HUES48 (cell line): Measurements from ENCODE around the gene LRRC15.

Experiments
- H3K27ac ChIP-seq: one replicate; pipeline ENCODE4 v1.7.0; 2013; ENCODE audit warnings: low read depth, low read length, inconsistent platforms
- H3K27me3 ChIP-seq: 2 replicates; pipeline ENCODE4 v1.6.1; 2013; ENCODE audit warnings: mild to moderate bottlenecking, low read length; ENCODE audit not compliant: control insufficient read depth, insufficient read depth
- H3K36me3 ChIP-seq: 2 replicates; pipeline ENCODE4 v1.6.1; 2013; ENCODE audit warnings: low read length; ENCODE audit not compliant: control insufficient read depth, insufficient read depth
- H3K4me1 ChIP-seq: 2 replicates; pipeline ENCODE4 v1.6.1; 2013; ENCODE audit warnings: mild to moderate bottlenecking, low read length; ENCODE audit not compliant: control insufficient read depth, insufficient read depth
- H3K4me3 ChIP-seq: 2 replicates; pipeline ENCODE4 v1.5.1; 2013; ENCODE audit warnings: mild to moderate bottlenecking, low read depth, low read length
- H3K9ac ChIP-seq: 2 replicates; pipeline ENCODE4 v1.6.1; 2013; ENCODE audit warnings: mild to moderate bottlenecking, low read depth, low read length, moderate library complexity
- H3K9me3 ChIP-seq: 2 replicates; pipeline ENCODE4 v1.6.1; 2013; ENCODE audit warnings: low read length; ENCODE audit not compliant: control insufficient read depth, insufficient read depth

The LRRC15 gene

GRCh38 chr3:194326192-194326967 is 43.2 kb downstream of the LRRC15 start:
- Histone ChIP-seq H3K9me3 (0 out of 2 replicates have a peak, but pooled peaks cover 3% of the 10 kb centered on the region), H3K27me3 (no peaks in the 10 kb centered on the region), H3K9ac (no peak overlapping the region), H3K27ac (no peak overlapping the region), H3K36me3 (no peaks in the 10 kb centered on the region), H3K4me1 (no peaks in the 10 kb centered on the region), H3K4me3 (no peak overlapping the region)

GRCh38 chr3:194325424-194326153 is 44.0 kb downstream of the LRRC15 start:
- H3K4me1 ChIP-seq, result no peaks in the 10 kb centered on the region

GRCh38 chr3:194324823-194325327 is 44.7 kb downstream of the LRRC15 start:
- H3K4me1 ChIP-seq, result no peaks in the 10 kb centered on the region
- H3K4me3 ChIP-seq, result no peak overlapping the region
- no peaks in the 10 kb centered on the region for H3K27me3 ChIP-seq
- no peak overlapping the region for H3K9ac ChIP-seq
- no peak overlapping the region for H3K27ac ChIP-seq
- no peaks in the 10 kb centered on the region for H3K36me3 ChIP-seq
- peaks cover 3% of the 10 kb centered on the region; the same call in 1 of the 2 replicates for H3K9me3 ChIP-seq

More at GRCh38 chr3:194325424-194326153, 44.0 kb downstream of the LRRC15 start:
- Histone ChIP-seq H3K36me3 (no peaks in the 10 kb centered on the region), H3K9me3 (0 out of 2 replicates have a peak, but pooled peaks cover 3% of the 10 kb centered on the region), H3K27ac (no peak overlapping the region), H3K9ac (no peak overlapping the region), H3K4me3 (no peak overlapping the region), H3K27me3 (no peaks in the 10 kb centered on the region)

GRCh38 chr3:194323785-194324735 is 45.5 kb downstream of the LRRC15 start:
- Histone ChIP-seq H3K27ac (no peak overlapping the region), H3K4me3 (no peak overlapping the region), H3K27me3 (no peaks in the 10 kb centered on the region), H3K4me1 (no peaks in the 10 kb centered on the region), H3K36me3 (no peaks in the 10 kb centered on the region), H3K9ac (no peak overlapping the region), H3K9me3 (peaks cover 11% of the 10 kb centered on the region; the same call in 1 of the 2 replicates)

GRCh38 chr3:194322678-194323211 is 46.8 kb downstream of the LRRC15 start:
- Histone ChIP-seq H3K4me3 (no peak overlapping the region), H3K36me3 (no peaks in the 10 kb centered on the region), H3K9ac (no peak overlapping the region), H3K4me1 (no peaks in the 10 kb centered on the region), H3K27me3 (no peaks in the 10 kb centered on the region), H3K9me3 (peaks cover 24% of the 10 kb centered on the region), H3K27ac (no peak overlapping the region)

- H3K36me3 ChIP-seq, result no peaks in the 10 kb centered on the region
- H3K27ac ChIP-seq, result no peak overlapping the region
- no peak overlapping the region for H3K9ac ChIP-seq
- H3K4me3 ChIP-seq, result no peak overlapping the region
- H3K27me3 ChIP-seq, result peaks cover 6% of the 10 kb centered on the region
- H3K4me1 ChIP-seq, result no peaks in the 10 kb centered on the region
- peaks cover 26% of the 10 kb centered on the region for H3K9me3 ChIP-seq
Observed at GRCh38 chr3:194321693-194322640, 47.6 kb downstream of the LRRC15 start.

- Histone ChIP-seq H3K9ac (no peak overlapping the region), H3K4me3 (no peak overlapping the region), H3K9me3 (peaks cover 26% of the 10 kb centered on the region), H3K36me3 (no peaks in the 10 kb centered on the region), H3K27me3 (peaks cover 16% of the 10 kb centered on the region), H3K4me1 (peaks cover 5% of the 10 kb centered on the region; the same call in 1 of the 2 replicates), H3K27ac (peak overlapping the region; percentile 27)
Observed at GRCh38 chr3:194320744-194321243, 48.7 kb downstream of the LRRC15 start.

- Histone ChIP-seq H3K27ac (peak overlapping the region; percentile 19), H3K4me3 (no peak overlapping the region), H3K4me1 (peaks cover 8% of the 10 kb centered on the region), H3K27me3 (peaks cover 16% of the 10 kb centered on the region), H3K9me3 (peaks cover 26% of the 10 kb centered on the region), H3K36me3 (no peaks in the 10 kb centered on the region), H3K9ac (no peak overlapping the region)
Observed at GRCh38 chr3:194320100-194320499, 49.4 kb downstream of the LRRC15 start.

- H3K4me3 ChIP-seq, result no peak overlapping the region
- H3K27ac ChIP-seq, result peak overlapping the region; percentile 70
- H3K36me3 ChIP-seq, result no peaks in the 10 kb centered on the region
- H3K9ac ChIP-seq, result no peak overlapping the region
- peaks cover 23% of the 10 kb centered on the region for H3K9me3 ChIP-seq
- H3K27me3 ChIP-seq, result peaks cover 27% of the 10 kb centered on the region
- peaks cover 14% of the 10 kb centered on the region for H3K4me1 ChIP-seq
Observed at GRCh38 chr3:194318511-194319161, 50.9 kb downstream of the LRRC15 start.
